GM12878 (cell line): ENCODE results near the gene AIF1L. TPM values are rescaled to one million over a fixed set of nuclear protein-coding genes. Genes with fewer than 3 reads are reported as not detected.

Source experiments
- BHLHE40 ChIP-seq, 2 experiments: fragments of 450-650 bp in 1 of 2; IDR thresholded peaks; 2 replicates each; pipeline ENCODE4 v1.6.1; 2011 to 2017; ENCODE audit warnings: low read depth in 2 of 2, borderline replicate concordance in 1 of 2, improper control_type of control experiment in 1 of 2, low read length in 1 of 2, mild to moderate bottlenecking in 1 of 2
- CEBPZ ChIP-seq: fragments of 150-350 bp; IDR thresholded peaks from 2 replicates; pipeline ENCODE4 v1.6.1; 2016; ENCODE audit warnings: low read depth, low read length
- NKRF ChIP-seq: fragments of 450-650 bp; conservative IDR thresholded peaks from 2 replicates; pipeline ENCODE4 v1.6.1; 2017; ENCODE audit warnings: mild to moderate bottlenecking, moderate library complexity
- ZBTB40 ChIP-seq: fragments of 450-650 bp; IDR thresholded peaks from 2 replicates; pipeline ENCODE4 v1.6.1; 2016; ENCODE audit warnings: mild to moderate bottlenecking, moderate library complexity, borderline replicate concordance
- polyA plus RNA-seq, 11 experiments: library from polyadenylated mRNA; depleted of rRNA in 4 of 11; unstranded in 6 of 11; stranded (reverse) in 5 of 11; fragments of >200 nt; fragmentation: Nextera tagmentation in 4 of 11; fragmentation: Illumina TruSeq in 1 of 11; extraction: Ambion mirVana in 4 of 11; extraction: Trizol in 1 of 11; gene quantifications; 1 replicate in 1 of 11; 2 replicates in 10 of 11; pipeline versions ENCODE4 v1.2.1 to v1.2.3, GENCODE V29; 2011 to 2016; ENCODE audit warnings: inconsistent platforms in 2 of 11, missing spikeins in 2 of 11, low read depth in 1 of 11
- total RNA-seq, 4 experiments: library from RNA; depleted of rRNA in 3 of 4; stranded (reverse); fragments of >200 nt in 3 of 4; fragmentation: Illumina TruSeq in 1 of 4; extraction: Trizol in 1 of 4; gene quantifications; 2 replicates each; pipeline versions ENCODE4 v1.2.1 to v1.2.3, GENCODE V29; 2013 to 2021

The AIF1L gene
- total and polyA plus RNA-seq, 10 of the 15 experiments (the other 5 are each of a cell fraction or from before 2014, with no cell fraction given), result 0.07 to 0.15 (median 0.08) TPM; not detected in 7

GRCh38 chr9:131167936-131168335 lies 71.6 kb downstream of the AIF1L start (continued):
- no peak for TF ChIP-seq NKRF
- TF ChIP-seq ZBTB40, result no peak
- no peak for TF ChIP-seq CEBPZ
- no peak for TF ChIP-seq BHLHE40 (IDR thresholded peaks at IDR 0.05; ENCODE audit: borderline replicate concordance in 1 of 2, low read depth in 2 of 2, low read length in 1 of 2)
